ENCODE measurements around the gene CYBA. TPM values are rescaled to one million over a fixed set of nuclear protein-coding genes. Genes with fewer than 3 reads are reported as not detected.

The CYBA gene
- total and polyA plus RNA-seq, 9 of the 15 experiments (the other 6 are each of a cell fraction or from before 2014, with no cell fraction given), result 0.34 to 683 (median 93.0) TPM

DNA sequence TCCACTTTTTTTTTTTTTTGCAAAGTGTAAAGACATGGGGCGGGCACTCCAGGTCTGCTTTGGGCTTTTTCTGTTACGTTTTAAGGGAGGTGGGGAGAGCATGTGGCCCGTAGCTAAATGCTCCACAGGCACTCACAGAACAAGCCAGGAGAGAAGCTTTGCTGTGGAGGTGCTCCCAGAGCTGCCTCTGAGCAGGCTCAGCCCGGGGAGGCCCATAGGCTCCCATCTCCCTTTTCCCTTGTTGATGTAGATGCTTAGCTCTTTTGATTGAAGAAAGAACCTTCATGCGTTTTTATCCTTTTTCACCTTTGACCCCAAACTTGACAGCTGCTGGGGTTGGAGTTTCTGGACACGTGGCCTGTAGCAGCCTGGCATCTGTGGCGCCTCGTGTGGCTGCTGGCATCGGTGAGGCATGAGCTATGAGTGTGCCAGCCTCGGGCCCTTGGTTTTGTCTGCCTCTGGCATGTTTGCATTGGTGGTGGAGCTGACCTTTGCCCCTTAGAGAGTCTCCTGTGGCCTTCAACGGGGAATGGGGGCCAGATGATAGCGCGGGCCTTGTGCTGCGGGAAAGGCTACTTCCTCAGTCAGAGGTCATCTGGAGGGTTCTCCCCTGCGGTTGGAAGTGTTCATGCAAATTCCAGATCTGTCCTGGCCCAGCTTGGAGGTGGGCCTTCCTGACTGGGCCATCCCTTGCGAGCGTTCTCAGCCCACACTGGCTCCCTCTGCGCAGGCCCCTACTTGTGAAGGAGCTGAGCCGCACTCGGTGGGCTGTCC is 32.5 kb downstream of the CYBA start:
- BruUV-seq (replicated peaks), result no TSS peak
- H3K4me2 ChIP-seq (ENCODE audit: insufficient read depth, low read length), result no peak overlapping the region; the same call in 1 of the 2 replicates
- peak overlapping the region; percentile 47; the same call in 2 of the 3 replicates for H3K27ac ChIP-seq (ENCODE audit: extremely low read depth, low read depth, low read length)
- FAIRE-seq (peak; percentile 32), ATAC-seq (no peak), DNase-seq (ENCODE audit: extremely low read depth in 1 of 4, low spot score in 3 of 4) (peak in 3 of 4 experiments; percentile 40 to 58 (median 48))
- intact Hi-C loops (cut with micrococcal nuclease) (no loop called here), in situ Hi-C loops (cut with MboI) (no loop called here)
- peak overlapping the region in 1 of 2 experiments; percentile 15; a peak in 2 of 4 replicates for H3K9ac ChIP-seq (ENCODE audit: insufficient read depth in 1 of 2, low read depth in 2 of 2, low read length in 2 of 2)
- CTCF ChIA-PET (ENCODE audit: low intra/inter-chr PET ratio), result no interaction called here
- peaks cover 24 to 42% of the 10 kb centered on the region in 2 experiments; a peak in 4 of 5 replicates for H3K4me1 ChIP-seq (replicated peaks in 1 of 2; ENCODE audit: control insufficient read depth in 2 of 2, insufficient read depth in 2 of 2, low read length in 2 of 2)
- H3K4me3 ChIP-seq, result no peak overlapping the region
- peaks cover 13% of the 10 kb centered on the region for H3K9me1 ChIP-seq (ENCODE audit: control insufficient read depth, insufficient read depth, low read length)
- H3K27me3 ChIP-seq (ENCODE audit: control insufficient read depth in 2 of 2, insufficient read depth in 2 of 2, low read length in 2 of 2), result no peaks in the 10 kb centered on the region
- peaks cover 83% of the 10 kb centered on the region for H3K36me3 ChIP-seq (ENCODE audit: control insufficient read depth, insufficient read depth, low read length)
- POLR2A ChIA-PET, result interaction anchor here (0.6 to 2.1 kb wide), 4 partner anchors 8 to 955 kb away, joined by 3 to 7 read pairs (median 4); no protein-coding TSS in a partner anchor
- H3K79me2 ChIP-seq (ENCODE audit: control insufficient read depth, insufficient read depth, low read length), result peaks cover 51% of the 10 kb centered on the region
- H3K9me3 ChIP-seq (replicated peaks; ENCODE audit: control insufficient read depth, insufficient read depth, low read depth, low read length), result no peaks in the 10 kb centered on the region
- H2AFZ ChIP-seq (ENCODE audit: low read depth, low read length), result no peak overlapping the region
- peaks cover 19% of the 10 kb centered on the region; the same call in 1 of the 2 replicates for H4K20me1 ChIP-seq (replicated peaks; ENCODE audit: control insufficient read depth, insufficient read depth, low read length)
- 72% methylated on average over 19 of the region's 20 CpGs for WGBS (ENCODE audit: insufficient coverage, low coverage, missing lambda C conversion rate)
- TF ChIP-seq CHD2 (IDR thresholded peaks at IDR 0.05; ENCODE audit: low read depth, low read length) (no peak), TAF1 (IDR thresholded peaks at IDR 0.05; ENCODE audit: control insufficient read depth, extremely low read depth, insufficient read depth, low read length, severe bottlenecking) (no peak), ZNF174 (CRISPR knock-in tag; IDR thresholded peaks at IDR 0.05) (no peak), GATAD2A (IDR thresholded peaks at IDR 0.05) (no peak), TFAM (CRISPR knock-in tag; conservative IDR thresholded peaks at IDR 0.05) (no peak), HMG20A (CRISPR knock-in tag; conservative IDR thresholded peaks at IDR 0.05) (no peak), NUFIP1 (IDR thresholded peaks at IDR 0.05; ENCODE audit: partially characterized antibody) (no peak), KLF6 (CRISPR knock-in tag; IDR thresholded peaks at IDR 0.05; ENCODE audit: borderline replicate concordance) (no peak), DACH1 (IDR thresholded peaks at IDR 0.05; ENCODE audit: partially characterized antibody) (no peak), SLC30A9 (CRISPR knock-in tag; IDR thresholded peaks at IDR 0.05) (no peak), MXI1 (IDR thresholded peaks at IDR 0.05; ENCODE audit: low read depth, low read length) (no peak)
- TF ChIP-seq, protein P1, sequence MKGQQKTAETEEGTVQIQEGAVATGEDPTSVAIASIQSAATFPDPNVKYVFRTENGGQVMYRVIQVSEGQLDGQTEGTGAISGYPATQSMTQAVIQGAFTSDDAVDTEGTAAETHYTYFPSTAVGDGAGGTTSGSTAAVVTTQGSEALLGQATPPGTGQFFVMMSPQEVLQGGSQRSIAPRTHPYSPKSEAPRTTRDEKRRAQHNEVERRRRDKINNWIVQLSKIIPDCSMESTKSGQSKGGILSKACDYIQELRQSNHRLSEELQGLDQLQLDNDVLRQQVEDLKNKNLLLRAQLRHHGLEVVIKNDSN (CRISPR knock-in tag; IDR thresholded peaks at IDR 0.05), result peak; percentile 67
- TF ChIP-seq, protein P2, sequence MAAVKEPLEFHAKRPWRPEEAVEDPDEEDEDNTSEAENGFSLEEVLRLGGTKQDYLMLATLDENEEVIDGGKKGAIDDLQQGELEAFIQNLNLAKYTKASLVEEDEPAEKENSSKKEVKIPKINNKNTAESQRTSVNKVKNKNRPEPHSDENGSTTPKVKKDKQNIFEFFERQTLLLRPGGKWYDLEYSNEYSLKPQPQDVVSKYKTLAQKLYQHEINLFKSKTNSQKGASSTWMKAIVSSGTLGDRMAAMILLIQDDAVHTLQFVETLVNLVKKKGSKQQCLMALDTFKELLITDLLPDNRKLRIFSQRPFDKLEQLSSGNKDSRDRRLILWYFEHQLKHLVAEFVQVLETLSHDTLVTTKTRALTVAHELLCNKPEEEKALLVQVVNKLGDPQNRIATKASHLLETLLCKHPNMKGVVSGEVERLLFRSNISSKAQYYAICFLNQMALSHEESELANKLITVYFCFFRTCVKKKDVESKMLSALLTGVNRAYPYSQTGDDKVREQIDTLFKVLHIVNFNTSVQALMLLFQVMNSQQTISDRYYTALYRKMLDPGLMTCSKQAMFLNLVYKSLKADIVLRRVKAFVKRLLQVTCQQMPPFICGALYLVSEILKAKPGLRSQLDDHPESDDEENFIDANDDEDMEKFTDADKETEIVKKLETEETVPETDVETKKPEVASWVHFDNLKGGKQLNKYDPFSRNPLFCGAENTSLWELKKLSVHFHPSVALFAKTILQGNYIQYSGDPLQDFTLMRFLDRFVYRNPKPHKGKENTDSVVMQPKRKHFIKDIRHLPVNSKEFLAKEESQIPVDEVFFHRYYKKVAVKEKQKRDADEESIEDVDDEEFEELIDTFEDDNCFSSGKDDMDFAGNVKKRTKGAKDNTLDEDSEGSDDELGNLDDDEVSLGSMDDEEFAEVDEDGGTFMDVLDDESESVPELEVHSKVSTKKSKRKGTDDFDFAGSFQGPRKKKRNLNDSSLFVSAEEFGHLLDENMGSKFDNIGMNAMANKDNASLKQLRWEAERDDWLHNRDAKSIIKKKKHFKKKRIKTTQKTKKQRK (IDR thresholded peaks at IDR 0.05; ENCODE audit: borderline replicate concordance, low read depth, low read length), result no peak
- TF ChIP-seq, protein P3, sequence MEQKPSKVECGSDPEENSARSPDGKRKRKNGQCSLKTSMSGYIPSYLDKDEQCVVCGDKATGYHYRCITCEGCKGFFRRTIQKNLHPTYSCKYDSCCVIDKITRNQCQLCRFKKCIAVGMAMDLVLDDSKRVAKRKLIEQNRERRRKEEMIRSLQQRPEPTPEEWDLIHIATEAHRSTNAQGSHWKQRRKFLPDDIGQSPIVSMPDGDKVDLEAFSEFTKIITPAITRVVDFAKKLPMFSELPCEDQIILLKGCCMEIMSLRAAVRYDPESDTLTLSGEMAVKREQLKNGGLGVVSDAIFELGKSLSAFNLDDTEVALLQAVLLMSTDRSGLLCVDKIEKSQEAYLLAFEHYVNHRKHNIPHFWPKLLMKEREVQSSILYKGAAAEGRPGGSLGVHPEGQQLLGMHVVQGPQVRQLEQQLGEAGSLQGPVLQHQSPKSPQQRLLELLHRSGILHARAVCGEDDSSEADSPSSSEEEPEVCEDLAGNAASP (IDR thresholded peaks at IDR 0.05), result no peak
- TF ChIP-seq, protein P4, sequence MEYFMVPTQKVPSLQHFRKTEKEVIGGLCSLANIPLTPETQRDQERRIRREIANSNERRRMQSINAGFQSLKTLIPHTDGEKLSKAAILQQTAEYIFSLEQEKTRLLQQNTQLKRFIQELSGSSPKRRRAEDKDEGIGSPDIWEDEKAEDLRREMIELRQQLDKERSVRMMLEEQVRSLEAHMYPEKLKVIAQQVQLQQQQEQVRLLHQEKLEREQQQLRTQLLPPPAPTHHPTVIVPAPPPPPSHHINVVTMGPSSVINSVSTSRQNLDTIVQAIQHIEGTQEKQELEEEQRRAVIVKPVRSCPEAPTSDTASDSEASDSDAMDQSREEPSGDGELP (CRISPR knock-in tag; IDR thresholded peaks at IDR 0.05; ENCODE audit: borderline replicate concordance), result 0 out of 2 replicates have a peak, but pooled peaks have one; percentile 31
